Cardiac fibroblast (primary cell): Measurements from ENCODE around the gene TNFSF13B.

Experiments
- DNase-seq, 2 donors: peaks; one replicate each; pipeline versions ENCODE4 v3.0.0 to v3.0.0-alpha.2; 2010; ENCODE audit warnings: low read depth in 2 of 2
- H3K4me3 ChIP-seq, 2 donors: replicated peaks in 1 of 2; 1 replicate in 1 of 2; 2 replicates in 1 of 2; pipeline ENCODE4 v1.5.1; 2011; ENCODE audit warnings: low read depth in 2 of 2, low read length in 2 of 2, mild to moderate bottlenecking in 2 of 2, moderate library complexity in 1 of 2
- CTCF ChIP-seq: IDR thresholded peaks from one replicate; pipeline ENCODE4 v1.5.1; 2011; ENCODE audit warnings: low read depth, mild to moderate bottlenecking, low read length, inconsistent platforms

The TNFSF13B gene

DNA sequence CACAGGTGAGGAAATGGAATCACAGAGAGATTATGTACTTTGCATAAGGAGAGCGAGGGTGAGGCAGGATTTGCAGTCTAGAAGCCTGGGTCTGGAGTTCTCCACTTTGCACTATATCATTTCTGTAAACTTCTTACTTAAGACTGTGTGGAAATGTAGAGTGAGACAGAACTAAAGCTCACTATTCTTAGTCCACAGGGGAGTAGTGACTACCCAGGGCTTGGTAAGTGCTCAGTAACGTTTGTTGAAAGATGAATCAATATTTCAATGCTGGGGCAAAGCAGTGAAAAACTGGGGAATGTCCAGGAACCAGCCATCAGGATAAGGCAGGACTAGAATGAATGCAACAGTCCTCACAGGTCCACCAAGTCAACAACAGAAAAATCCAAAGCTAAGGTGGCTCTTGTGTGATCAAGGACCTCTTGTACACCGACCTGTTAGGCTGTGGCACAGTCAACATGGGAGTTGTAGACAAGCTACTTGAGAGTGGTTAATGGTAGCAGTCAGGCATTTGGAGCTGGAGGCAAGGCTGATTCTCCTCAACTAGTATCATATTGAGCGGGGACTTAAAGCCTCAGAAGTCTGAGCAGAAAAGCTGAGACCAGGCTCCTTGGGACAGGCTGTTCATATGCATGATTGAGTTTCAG is 929 bp upstream of the TNFSF13B start:
- no peak overlapping the region for H3K4me3 ChIP-seq
- DNase-seq: no peak
- TF ChIP-seq CTCF: no peak

- TF ChIP-seq CTCF: no peak
- no peak for DNase-seq
- H3K4me3 ChIP-seq: peak overlapping the region; percentile 47 to 50
Observed at GRCh38 chr13:108270442-108270841, 924 bp downstream of the TNFSF13B start.

GRCh38 chr13:108272333-108272732 is 2.8 kb downstream of the TNFSF13B start:
- TF ChIP-seq CTCF: no peak
- DNase-seq: peak in 1 of 2 donors; percentile 45
- no peak overlapping the region for H3K4me3 ChIP-seq

GRCh38 chr13:108273429-108274118 is 4.1 kb downstream of the TNFSF13B start:
- no peak for TF ChIP-seq CTCF
- no peak overlapping the region for H3K4me3 ChIP-seq
- no peak for DNase-seq

DNA sequence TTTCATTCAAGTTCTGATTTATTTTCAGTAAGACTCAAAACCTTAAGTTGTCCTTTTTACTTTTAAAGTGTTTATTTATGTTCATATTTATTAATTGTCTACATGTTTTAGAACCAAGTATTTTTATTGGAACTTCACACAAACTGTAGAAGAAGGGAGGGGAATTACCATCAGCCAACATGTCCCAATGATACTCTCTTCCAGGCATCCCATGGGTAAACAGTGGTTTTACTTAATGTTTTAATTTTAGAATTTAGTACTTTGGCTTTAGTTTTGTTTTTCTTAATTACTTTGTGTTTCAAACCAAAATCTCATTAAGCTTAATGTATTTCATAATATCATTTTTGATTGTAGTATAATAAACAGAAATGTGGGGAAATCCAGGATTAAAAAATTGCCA is 5.2 kb downstream of the TNFSF13B start:
- DNase-seq: no peak
- no peak for TF ChIP-seq CTCF
- no peak overlapping the region for H3K4me3 ChIP-seq

DNA sequence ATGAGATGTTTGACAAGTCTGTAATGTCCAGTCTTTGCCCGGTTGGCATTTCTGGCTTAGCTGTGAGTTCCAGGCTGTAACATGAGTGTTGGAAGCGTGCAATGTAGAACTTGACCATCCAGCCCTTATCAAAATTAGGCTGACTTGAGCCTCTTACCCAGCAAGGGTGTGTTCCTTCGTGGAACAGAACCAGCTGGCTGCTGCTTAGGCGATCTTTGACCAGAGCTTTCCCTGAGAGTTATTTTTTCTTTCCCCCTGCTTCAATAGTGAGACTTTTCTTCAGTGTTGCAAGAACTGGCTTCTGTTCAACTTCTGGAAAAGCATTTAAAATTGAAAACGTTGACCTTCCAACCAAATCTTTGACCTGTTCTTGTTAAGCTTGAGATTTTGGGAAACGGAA is 6.5 kb downstream of the TNFSF13B start:
- no peak for TF ChIP-seq CTCF
- peak in 1 of 2 donors; percentile 70 for DNase-seq
- no peak overlapping the region for H3K4me3 ChIP-seq
